GM23338 (cell line): ENCODE data around the gene ANKRD31. TPM values are rescaled to one million over a fixed set of nuclear protein-coding genes. Genes with fewer than 3 reads are reported as not detected.

Experiments used
- ATAC-seq: fragments of 200-7000 bp; cut with Tn5 transposase; 3 replicates; pipeline ENCODE4 v1.9.1; 2020
- DNase-seq: peaks from one replicate; pipeline ENCODE4 v3.0.0-alpha.2; 2015; ENCODE audit warnings: low spot score
- H2AFZ ChIP-seq: fragments of 200-600 bp; sonication (generic); 2 replicates; pipeline ENCODE4 v1.8.0; 2016; ENCODE audit warnings: antibody characterized with exemption, mild to moderate bottlenecking, moderate library complexity
- H3F3A ChIP-seq: fragments of 200-600 bp; sonication (generic); replicated peaks from 2 replicates; pipeline ENCODE4 v1.8.0; 2017; ENCODE audit warnings: antibody characterized with exemption, mixed run types, low read depth
- H3K27ac ChIP-seq: fragments of 200-600 bp; sonication (generic); 2 replicates; pipeline ENCODE4 v1.6.1; 2016; ENCODE audit warnings: low read depth
- H3K27me3 ChIP-seq: fragments of 200-600 bp; sonication (generic); 2 replicates; pipeline ENCODE4 v1.8.0; 2016; ENCODE audit warnings: mild to moderate bottlenecking, mixed run types, moderate library complexity; ENCODE audit not compliant: insufficient read depth
- H3K36me3 ChIP-seq: fragments of 200-600 bp; sonication (generic); 2 replicates; pipeline ENCODE4 v1.8.0; 2016; ENCODE audit warnings: mild to moderate bottlenecking; ENCODE audit not compliant: insufficient read depth
- H3K4me1 ChIP-seq: fragments of 200-600 bp; sonication (generic); 2 replicates; pipeline ENCODE4 v1.8.0; 2016; ENCODE audit warnings: mild to moderate bottlenecking, moderate library complexity; ENCODE audit not compliant: insufficient read depth
- H3K4me2 ChIP-seq: fragments of 200-600 bp; sonication (generic); 2 replicates; pipeline ENCODE4 v1.7.1; 2017; ENCODE audit warnings: mixed run types
- H3K4me3 ChIP-seq: fragments of 200-600 bp; sonication (generic); 2 replicates; pipeline ENCODE4 v1.6.1; 2016; ENCODE audit warnings: mixed run types
- H3K79me2 ChIP-seq: fragments of 200-600 bp; sonication (generic); replicated peaks from 2 replicates; pipeline ENCODE4 v1.8.0; 2017; ENCODE audit warnings: mild to moderate bottlenecking; ENCODE audit not compliant: insufficient read depth
- H3K9me2 ChIP-seq: fragments of 200-600 bp; sonication (generic); 2 replicates; pipeline ENCODE4 v1.8.0; 2017; ENCODE audit not compliant: insufficient read depth
- H4K20me1 ChIP-seq: fragments of 200-600 bp; sonication (generic); replicated peaks from 2 replicates; pipeline ENCODE4 v1.8.0; 2017; ENCODE audit warnings: mild to moderate bottlenecking; ENCODE audit not compliant: insufficient read depth
- H3K27ac Mint-ChIP-seq: 2 replicates; pipeline ENCODE4 v1.8.0; 2020; ENCODE audit warnings: inconsistent platforms, mild to moderate bottlenecking, moderate library complexity, mixed read lengths
- H3K27me3 Mint-ChIP-seq: 3 replicates; pipeline ENCODE4 v1.8.0; 2022; ENCODE audit warnings: low read depth, mild to moderate bottlenecking, moderate library complexity, mixed read lengths, inconsistent platforms; ENCODE audit not compliant: insufficient read depth, poor library complexity
- H3K36me3 Mint-ChIP-seq: 3 replicates; pipeline ENCODE4 v1.8.0; 2021; ENCODE audit warnings: low read depth, mild to moderate bottlenecking, inconsistent platforms, moderate library complexity, mixed read lengths
- H3K4me1 Mint-ChIP-seq: 3 replicates; pipeline ENCODE4 v1.8.0; 2020; ENCODE audit warnings: mild to moderate bottlenecking, inconsistent platforms, mixed read lengths
- H3K4me3 Mint-ChIP-seq: 3 replicates; pipeline ENCODE4 v1.8.0; 2021; ENCODE audit warnings: moderate library complexity, mild to moderate bottlenecking, inconsistent platforms, mixed read lengths
- H3K9me3 Mint-ChIP-seq: 3 replicates; pipeline ENCODE4 v1.8.0; 2020; ENCODE audit warnings: moderate library complexity, mild to moderate bottlenecking, inconsistent platforms, mixed read lengths
- EZH2phosphoT487 ChIP-seq: fragments of 200-600 bp; sonication (generic); IDR thresholded peaks from one replicate; pipeline ENCODE4 v1.8.1; 2018; ENCODE audit warnings: antibody characterized with exemption; ENCODE audit not compliant: unreplicated experiment
- POLR2AphosphoS5 ChIP-seq: IDR thresholded peaks from 2 replicates; pipeline ENCODE4 v1.6.1; 2016; ENCODE audit warnings: antibody characterized with exemption, low read depth
- ZNF114 ChIP-seq: fragments of 250-450 bp; sonication (Bioruptor Pico); IDR thresholded peaks from 2 replicates; pipeline ENCODE4 v1.5.0; 2020; ENCODE audit warnings: mild to moderate bottlenecking, moderate library complexity
- polyA plus RNA-seq: library from polyadenylated mRNA; unstranded; fragments of >200 nt; fragmentation: Nextera tagmentation; extraction: Ambion mirVana; gene quantifications from 2 replicates; pipeline ENCODE4 v1.2.1, GENCODE V29; 2016
- total RNA-seq: library from RNA; depleted of rRNA; stranded (reverse); fragments of >200 nt; shearing (Covaris generic); gene quantifications from 2 replicates; pipeline ENCODE4 v1.2.3, GENCODE V29; 2014
- TF ChIP-seq, protein P1 (sequence below): fragments of 250-450 bp; sonication (Bioruptor Pico); IDR thresholded peaks from 2 replicates; pipeline ENCODE4 v1.5.0; 2020; ENCODE audit warnings: mild to moderate bottlenecking, moderate library complexity
- TF ChIP-seq, protein P2 (sequence below): IDR thresholded peaks from 2 replicates; pipeline ENCODE4 v1.6.1; 2016; ENCODE audit warnings: antibody characterized with exemption
- TF ChIP-seq, protein P3 (sequence below), 2 experiments: fragments of 200-600 bp in 1 of 2; sonication (generic) in 1 of 2; conservative IDR thresholded peaks; 2 replicates each; pipeline versions ENCODE4 v1.5.1 to v1.6.1; 2016 to 2017; ENCODE audit warnings: antibody characterized with exemption in 2 of 2, low read depth in 2 of 2, mild to moderate bottlenecking in 2 of 2, moderate library complexity in 1 of 2

The ANKRD31 gene
- total and polyA plus RNA-seq, 2 experiments from 2014 or later: 0.18 to 0.59 TPM

DNA sequence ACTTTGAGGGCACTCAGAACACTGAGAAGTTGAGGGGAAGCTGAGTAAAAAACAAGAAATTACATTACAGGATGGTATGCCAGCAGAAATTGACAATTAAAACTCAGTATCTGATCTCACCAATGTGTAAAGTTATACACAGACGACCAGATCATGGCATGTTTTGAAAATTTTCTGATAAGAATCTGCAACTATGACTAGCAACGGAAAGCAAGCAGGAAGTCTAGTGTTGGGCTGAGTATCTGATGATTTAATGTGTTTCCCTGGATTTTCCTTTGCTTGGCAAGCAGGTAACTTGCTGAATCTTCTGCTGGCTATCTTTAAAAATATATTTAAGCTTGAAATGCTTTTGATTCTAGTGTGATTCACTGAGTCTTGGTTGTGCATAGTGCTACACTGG lies 179.1 kb downstream of the ANKRD31 start:
- H3K79me2 ChIP-seq: no peaks in the 10 kb centered on the region
- no peaks in the 10 kb centered on the region; the same call in 2 of the 3 replicates for H3K9me3 Mint-ChIP-seq
- H3K4me3 Mint-ChIP-seq: no peak overlapping the region
- peaks cover 33% of the 10 kb centered on the region for H3K4me1 Mint-ChIP-seq
- H3K4me1 ChIP-seq: peaks cover 20% of the 10 kb centered on the region
- H3K27me3 ChIP-seq: peaks cover 19% of the 10 kb centered on the region
- no peaks in the 10 kb centered on the region for H3K36me3 ChIP-seq
- H4K20me1 ChIP-seq: no peaks in the 10 kb centered on the region
- H3F3A ChIP-seq: no peaks in the 10 kb centered on the region
- no peak overlapping the region for H2AFZ ChIP-seq
- ATAC-seq (no peak), DNase-seq (no peak)
- no peak overlapping the region for H3K27ac ChIP-seq
- H3K27ac Mint-ChIP-seq: no peak overlapping the region
- no peaks in the 10 kb centered on the region for H3K36me3 Mint-ChIP-seq
- H3K4me3 ChIP-seq: no peak overlapping the region
- H3K4me2 ChIP-seq: no peak overlapping the region
- H3K27me3 Mint-ChIP-seq: peaks cover 24% of the 10 kb centered on the region
- TF ChIP-seq ZNF114 (CRISPR knock-in tag) (no peak), POLR2AphosphoS5 (no peak), EZH2phosphoT487 (no peak)
- TF ChIP-seq, protein P1, sequence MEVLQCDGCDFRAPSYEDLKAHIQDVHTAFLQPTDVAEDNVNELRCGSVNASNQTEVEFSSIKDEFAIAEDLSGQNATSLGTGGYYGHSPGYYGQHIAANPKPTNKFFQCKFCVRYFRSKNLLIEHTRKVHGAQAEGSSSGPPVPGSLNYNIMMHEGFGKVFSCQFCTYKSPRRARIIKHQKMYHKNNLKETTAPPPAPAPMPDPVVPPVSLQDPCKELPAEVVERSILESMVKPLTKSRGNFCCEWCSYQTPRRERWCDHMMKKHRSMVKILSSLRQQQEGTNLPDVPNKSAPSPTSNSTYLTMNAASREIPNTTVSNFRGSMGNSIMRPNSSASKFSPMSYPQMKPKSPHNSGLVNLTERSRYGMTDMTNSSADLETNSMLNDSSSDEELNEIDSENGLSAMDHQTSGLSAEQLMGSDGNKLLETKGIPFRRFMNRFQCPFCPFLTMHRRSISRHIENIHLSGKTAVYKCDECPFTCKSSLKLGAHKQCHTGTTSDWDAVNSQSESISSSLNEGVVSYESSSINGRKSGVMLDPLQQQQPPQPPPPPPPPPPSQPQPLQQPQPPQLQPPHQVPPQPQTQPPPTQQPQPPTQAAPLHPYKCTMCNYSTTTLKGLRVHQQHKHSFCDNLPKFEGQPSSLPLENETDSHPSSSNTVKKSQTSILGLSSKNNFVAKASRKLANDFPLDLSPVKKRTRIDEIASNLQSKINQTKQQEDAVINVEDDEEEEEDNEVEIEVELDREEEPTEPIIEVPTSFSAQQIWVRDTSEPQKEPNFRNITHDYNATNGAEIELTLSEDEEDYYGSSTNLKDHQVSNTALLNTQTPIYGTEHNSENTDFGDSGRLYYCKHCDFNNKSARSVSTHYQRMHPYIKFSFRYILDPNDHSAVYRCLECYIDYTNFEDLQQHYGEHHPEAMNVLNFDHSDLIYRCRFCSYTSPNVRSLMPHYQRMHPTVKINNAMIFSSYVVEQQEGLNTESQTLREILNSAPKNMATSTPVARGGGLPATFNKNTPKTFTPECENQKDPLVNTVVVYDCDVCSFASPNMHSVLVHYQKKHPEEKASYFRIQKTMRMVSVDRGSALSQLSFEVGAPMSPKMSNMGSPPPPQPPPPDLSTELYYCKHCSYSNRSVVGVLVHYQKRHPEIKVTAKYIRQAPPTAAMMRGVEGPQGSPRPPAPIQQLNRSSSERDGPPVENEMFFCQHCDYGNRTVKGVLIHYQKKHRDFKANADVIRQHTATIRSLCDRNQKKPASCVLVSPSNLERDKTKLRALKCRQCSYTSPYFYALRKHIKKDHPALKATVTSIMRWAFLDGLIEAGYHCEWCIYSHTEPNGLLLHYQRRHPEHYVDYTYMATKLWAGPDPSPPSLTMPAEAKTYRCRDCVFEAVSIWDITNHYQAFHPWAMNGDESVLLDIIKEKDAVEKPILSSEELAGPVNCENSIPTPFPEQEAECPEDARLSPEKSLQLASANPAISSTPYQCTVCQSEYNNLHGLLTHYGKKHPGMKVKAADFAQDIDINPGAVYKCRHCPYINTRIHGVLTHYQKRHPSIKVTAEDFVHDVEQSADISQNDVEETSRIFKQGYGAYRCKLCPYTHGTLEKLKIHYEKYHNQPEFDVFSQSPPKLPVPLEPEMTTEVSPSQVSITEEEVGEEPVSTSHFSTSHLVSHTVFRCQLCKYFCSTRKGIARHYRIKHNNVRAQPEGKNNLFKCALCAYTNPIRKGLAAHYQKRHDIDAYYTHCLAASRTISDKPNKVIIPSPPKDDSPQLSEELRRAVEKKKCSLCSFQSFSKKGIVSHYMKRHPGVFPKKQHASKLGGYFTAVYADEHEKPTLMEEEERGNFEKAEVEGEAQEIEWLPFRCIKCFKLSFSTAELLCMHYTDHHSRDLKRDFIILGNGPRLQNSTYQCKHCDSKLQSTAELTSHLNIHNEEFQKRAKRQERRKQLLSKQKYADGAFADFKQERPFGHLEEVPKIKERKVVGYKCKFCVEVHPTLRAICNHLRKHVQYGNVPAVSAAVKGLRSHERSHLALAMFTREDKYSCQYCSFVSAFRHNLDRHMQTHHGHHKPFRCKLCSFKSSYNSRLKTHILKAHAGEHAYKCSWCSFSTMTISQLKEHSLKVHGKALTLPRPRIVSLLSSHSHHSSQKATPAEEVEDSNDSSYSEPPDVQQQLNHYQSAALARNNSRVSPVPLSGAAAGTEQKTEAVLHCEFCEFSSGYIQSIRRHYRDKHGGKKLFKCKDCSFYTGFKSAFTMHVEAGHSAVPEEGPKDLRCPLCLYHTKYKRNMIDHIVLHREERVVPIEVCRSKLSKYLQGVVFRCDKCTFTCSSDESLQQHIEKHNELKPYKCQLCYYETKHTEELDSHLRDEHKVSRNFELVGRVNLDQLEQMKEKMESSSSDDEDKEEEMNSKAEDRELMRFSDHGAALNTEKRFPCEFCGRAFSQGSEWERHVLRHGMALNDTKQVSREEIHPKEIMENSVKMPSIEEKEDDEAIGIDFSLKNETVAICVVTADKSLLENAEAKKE (CRISPR knock-in tag): no peak
- TF ChIP-seq, protein P2, sequence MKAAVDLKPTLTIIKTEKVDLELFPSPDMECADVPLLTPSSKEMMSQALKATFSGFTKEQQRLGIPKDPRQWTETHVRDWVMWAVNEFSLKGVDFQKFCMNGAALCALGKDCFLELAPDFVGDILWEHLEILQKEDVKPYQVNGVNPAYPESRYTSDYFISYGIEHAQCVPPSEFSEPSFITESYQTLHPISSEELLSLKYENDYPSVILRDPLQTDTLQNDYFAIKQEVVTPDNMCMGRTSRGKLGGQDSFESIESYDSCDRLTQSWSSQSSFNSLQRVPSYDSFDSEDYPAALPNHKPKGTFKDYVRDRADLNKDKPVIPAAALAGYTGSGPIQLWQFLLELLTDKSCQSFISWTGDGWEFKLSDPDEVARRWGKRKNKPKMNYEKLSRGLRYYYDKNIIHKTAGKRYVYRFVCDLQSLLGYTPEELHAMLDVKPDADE: no peak
- TF ChIP-seq, protein P3, sequence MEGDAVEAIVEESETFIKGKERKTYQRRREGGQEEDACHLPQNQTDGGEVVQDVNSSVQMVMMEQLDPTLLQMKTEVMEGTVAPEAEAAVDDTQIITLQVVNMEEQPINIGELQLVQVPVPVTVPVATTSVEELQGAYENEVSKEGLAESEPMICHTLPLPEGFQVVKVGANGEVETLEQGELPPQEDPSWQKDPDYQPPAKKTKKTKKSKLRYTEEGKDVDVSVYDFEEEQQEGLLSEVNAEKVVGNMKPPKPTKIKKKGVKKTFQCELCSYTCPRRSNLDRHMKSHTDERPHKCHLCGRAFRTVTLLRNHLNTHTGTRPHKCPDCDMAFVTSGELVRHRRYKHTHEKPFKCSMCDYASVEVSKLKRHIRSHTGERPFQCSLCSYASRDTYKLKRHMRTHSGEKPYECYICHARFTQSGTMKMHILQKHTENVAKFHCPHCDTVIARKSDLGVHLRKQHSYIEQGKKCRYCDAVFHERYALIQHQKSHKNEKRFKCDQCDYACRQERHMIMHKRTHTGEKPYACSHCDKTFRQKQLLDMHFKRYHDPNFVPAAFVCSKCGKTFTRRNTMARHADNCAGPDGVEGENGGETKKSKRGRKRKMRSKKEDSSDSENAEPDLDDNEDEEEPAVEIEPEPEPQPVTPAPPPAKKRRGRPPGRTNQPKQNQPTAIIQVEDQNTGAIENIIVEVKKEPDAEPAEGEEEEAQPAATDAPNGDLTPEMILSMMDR (conservative IDR thresholded peaks at IDR 0.05; ENCODE audit: low read depth in 2 of 2): no peak
- no peaks in the 10 kb centered on the region for H3K9me2 ChIP-seq
